Measurements from ENCODE around the gene CASP8.

CASP8 gene

GRCh38 chr2:201242571-201243277 is 17.6 kb upstream of the CASP8 start:
- DNase-seq (ENCODE audit: low spot score), result no peak

GRCh38 chr2:201244829-201245228 is 15.5 kb upstream of the CASP8 start:
- no peak for DNase-seq (ENCODE audit: low spot score)

- DNase-seq (ENCODE audit: low spot score), result no peak
Measured at GRCh38 chr2:201246280-201246679, 14.1 kb upstream of the CASP8 start.

GRCh38 chr2:201248288-201248844 is 12.0 kb upstream of the CASP8 start:
- DNase-seq (ENCODE audit: low spot score), result no peak

- no peak for DNase-seq (ENCODE audit: low spot score)
Measured at GRCh38 chr2:201249889-201250288, 10.4 kb upstream of the CASP8 start.

GRCh38 chr2:201250741-201251140 is 9.6 kb upstream of the CASP8 start:
- no peak for DNase-seq (ENCODE audit: low spot score)

GRCh38 chr2:201254081-201254730 is 6.1 kb upstream of the CASP8 start:
- DNase-seq (ENCODE audit: low spot score), result no peak

- DNase-seq (ENCODE audit: low spot score), result no peak
Measured at GRCh38 chr2:201255408-201256033, 4.8 kb upstream of the CASP8 start.

- DNase-seq (ENCODE audit: low spot score), result no peak
Measured at GRCh38 chr2:201256082-201256481, 4.3 kb upstream of the CASP8 start.

GRCh38 chr2:201257381-201257955 is 2.9 kb upstream of the CASP8 start:
- no peak for DNase-seq (ENCODE audit: low spot score)

GRCh38 chr2:201257956-201258665 is 2.2 kb upstream of the CASP8 start:
- DNase-seq (ENCODE audit: low spot score), result no peak

- DNase-seq (ENCODE audit: low spot score), result no peak
Measured at GRCh38 chr2:201258666-201259615, 1.4 kb upstream of the CASP8 start.

- no peak for DNase-seq (ENCODE audit: low spot score)
Measured at GRCh38 chr2:201261471-201261870, 1.1 kb downstream of the CASP8 start.

- DNase-seq (ENCODE audit: low spot score), result no peak
Measured at GRCh38 chr2:201261906-201262305, 1.6 kb downstream of the CASP8 start.

- DNase-seq (ENCODE audit: low spot score), result no peak
Measured at GRCh38 chr2:201262718-201263117, 2.4 kb downstream of the CASP8 start.

GRCh38 chr2:201263779-201264178 is 3.4 kb downstream of the CASP8 start:
- DNase-seq (ENCODE audit: low spot score), result no peak

GRCh38 chr2:201264472-201265173 is 4.3 kb downstream of the CASP8 start:
- DNase-seq (ENCODE audit: low spot score), result no peak

- no peak for DNase-seq (ENCODE audit: low spot score)
Measured at GRCh38 chr2:201266629-201267028, 6.3 kb downstream of the CASP8 start.

- no peak for DNase-seq (ENCODE audit: low spot score)
Measured at GRCh38 chr2:201267278-201268030, 7.1 kb downstream of the CASP8 start.

- no peak for DNase-seq (ENCODE audit: low spot score)
Measured at GRCh38 chr2:201269764-201270163, 9.4 kb downstream of the CASP8 start.
